GM21576 (cell line): ENCODE data around the gene TENT4B.
A peak's percentile ranks its signal among the peaks of the same experiment; 100 is the strongest.

Experiments
- ATAC-seq: cut with Tn5 transposase; IDR thresholded peaks from one replicate; pipeline ENCODE4 v1.9.1; 2021; ENCODE audit warnings: mild to moderate bottlenecking, moderate library complexity; ENCODE audit not compliant: unreplicated experiment

Gene TENT4B

DNA sequence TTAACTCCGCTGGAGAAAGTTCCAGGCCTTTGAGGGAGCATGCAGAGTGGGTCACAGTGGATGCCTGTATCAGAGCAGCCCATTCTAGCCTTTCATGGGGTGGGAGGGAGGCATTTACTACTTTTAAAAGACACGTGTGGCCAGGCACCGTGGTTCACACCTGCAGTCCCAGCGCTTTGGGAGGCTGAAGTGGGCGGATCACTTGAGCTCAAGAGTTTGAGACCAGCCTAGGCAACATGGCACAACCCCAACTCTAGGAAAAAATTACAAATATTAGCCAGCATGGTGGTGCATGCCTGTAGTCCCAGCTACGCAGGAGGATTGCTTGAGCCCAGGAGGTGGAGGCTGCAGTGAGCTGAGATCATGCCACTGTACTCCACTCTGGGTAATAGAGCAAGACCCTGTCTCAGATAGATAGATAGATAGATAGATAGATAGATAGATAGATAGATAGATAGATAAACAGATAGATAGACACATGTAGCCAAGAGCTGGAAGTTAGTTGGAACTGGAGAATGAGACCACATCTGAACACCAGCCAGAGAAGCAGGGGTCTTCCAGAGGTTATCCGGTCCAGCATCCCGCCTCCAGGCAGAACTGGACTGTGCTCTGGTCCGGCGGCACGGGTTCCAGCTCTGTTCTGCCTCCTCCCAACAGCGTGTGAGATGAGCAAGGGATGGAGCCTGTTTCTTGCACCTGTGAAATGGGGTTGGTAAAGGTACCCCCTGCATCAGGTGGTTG is 116.8 kb downstream of the TENT4B start:
- no peak for ATAC-seq

- ATAC-seq = no peak
Measured at GRCh38 chr16:50270510-50271147, 117.5 kb downstream of the TENT4B start.

DNA sequence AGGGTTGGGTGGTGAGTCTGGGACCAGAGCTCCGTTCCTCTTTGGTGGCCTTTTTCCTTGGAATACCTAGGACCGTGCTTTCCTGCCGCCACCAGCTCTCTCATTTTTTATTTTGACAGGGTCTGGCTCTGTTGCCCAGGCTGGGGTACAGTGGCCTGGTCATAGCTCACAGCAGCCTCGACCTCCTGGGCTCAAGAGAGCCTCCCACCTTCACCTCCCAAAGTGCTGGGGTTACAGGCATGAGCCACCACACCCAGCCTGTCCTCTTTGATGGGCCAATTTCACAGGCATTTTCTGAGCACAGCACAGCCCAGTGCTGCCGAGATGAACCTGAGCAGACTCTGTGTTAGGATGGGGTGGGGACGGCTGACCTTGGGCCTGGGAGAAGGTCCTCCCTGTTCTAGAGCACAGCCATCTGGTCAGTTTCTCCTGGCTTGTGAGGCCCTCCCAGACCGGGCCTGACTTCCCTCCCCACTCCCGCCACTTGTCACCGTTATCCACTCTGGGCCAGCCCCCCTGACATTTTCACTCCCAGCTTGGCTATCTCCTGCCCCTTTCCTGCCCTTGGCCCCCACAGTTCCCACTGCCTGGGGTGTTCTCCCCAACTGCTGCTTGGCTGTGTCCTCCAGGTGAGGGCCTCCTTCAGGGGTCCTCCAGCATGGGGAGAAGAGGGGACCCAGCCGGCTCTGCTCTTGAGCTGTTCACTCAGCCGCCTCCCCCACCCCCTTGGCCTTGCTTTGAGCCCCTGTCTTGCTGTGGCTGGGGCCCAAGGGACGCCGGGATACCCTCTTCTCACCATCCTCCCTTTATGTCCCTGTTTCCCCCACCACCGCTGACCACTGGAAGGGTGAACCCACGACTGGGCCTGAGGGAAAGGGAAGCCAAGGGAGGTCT is 118.3 kb downstream of the TENT4B start:
- no peak for ATAC-seq

- ATAC-seq = no peak
Measured at GRCh38 chr16:50272111-50272571, 119.0 kb downstream of the TENT4B start.

DNA sequence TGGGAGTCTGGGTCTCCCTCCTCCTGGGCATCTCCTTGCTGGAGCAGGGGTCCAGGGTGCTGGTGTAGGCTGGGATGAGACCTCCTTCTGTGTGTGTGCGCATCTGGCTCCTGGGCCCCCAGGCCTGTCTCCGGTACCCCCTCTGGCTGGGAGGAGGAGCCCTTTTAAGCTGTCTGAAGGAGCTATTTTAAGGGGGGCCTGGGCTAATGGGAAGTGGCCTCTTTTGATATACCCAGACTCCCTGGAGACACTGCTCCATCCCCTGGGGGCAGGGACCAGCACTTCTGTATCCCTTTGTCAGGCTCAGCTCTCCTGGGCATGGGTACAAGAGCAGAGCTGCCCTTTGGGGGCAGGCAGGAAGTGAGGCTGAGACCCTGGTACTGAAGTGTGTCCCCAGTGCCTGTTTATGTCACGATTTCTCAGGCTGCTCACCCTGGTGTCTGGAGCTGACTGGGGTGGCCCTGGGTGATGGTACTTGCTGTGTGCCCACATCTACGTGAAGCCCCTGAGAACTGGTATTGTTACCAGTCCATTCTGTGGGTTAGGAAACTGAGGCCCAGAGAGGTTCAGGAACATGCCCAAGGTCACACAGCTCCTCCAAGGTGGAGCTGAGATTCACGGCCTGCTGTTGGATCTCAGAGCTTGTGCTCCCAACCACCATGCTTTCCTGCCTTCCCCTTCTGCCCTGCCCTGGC is 119.7 kb downstream of the TENT4B start:
- ATAC-seq = no peak

DNA sequence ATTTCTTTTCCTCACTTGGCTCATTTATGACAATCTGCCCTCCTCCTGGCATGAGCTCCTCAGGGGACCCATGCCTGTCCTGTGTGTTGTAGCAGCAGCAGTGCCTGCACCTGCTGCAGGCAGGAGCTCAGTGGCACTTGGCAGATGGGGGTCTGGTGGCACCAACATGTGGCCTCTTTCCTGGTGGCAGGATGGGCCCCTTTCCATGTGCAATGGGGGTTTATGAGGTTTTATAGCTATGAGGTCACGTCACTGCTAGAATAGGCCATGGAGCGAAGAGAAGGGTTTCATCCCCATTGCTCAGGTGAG is 120.2 kb downstream of the TENT4B start:
- no peak for ATAC-seq

DNA sequence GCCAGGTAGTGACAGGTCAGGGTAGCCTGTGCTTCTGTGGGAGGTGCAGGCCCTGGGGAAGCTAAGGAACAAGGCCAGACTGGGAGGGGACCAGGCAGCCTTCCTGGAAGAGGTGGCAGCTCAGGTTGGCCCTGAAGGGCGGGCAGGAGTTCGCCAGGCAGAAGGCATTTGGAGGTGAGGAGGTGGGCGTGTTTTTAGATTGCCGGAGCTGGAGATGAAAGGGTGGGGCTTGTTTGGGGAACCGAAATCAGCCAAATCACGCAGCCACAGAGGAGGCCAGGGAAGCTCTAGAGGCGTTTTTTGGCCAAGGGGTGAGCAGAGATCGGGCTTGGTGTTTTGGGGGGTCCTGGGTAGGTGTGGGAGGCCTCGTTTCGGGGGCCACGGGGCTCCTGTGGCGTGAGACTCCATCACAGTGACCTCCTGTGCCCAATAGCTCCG is 120.8 kb downstream of the TENT4B start:
- ATAC-seq = peak; percentile 74

GRCh38 chr16:50274326-50275097 is 121.4 kb downstream of the TENT4B start:
- ATAC-seq = peak; percentile 35

GRCh38 chr16:50275098-50275415 is 122.0 kb downstream of the TENT4B start:
- ATAC-seq = no peak

DNA sequence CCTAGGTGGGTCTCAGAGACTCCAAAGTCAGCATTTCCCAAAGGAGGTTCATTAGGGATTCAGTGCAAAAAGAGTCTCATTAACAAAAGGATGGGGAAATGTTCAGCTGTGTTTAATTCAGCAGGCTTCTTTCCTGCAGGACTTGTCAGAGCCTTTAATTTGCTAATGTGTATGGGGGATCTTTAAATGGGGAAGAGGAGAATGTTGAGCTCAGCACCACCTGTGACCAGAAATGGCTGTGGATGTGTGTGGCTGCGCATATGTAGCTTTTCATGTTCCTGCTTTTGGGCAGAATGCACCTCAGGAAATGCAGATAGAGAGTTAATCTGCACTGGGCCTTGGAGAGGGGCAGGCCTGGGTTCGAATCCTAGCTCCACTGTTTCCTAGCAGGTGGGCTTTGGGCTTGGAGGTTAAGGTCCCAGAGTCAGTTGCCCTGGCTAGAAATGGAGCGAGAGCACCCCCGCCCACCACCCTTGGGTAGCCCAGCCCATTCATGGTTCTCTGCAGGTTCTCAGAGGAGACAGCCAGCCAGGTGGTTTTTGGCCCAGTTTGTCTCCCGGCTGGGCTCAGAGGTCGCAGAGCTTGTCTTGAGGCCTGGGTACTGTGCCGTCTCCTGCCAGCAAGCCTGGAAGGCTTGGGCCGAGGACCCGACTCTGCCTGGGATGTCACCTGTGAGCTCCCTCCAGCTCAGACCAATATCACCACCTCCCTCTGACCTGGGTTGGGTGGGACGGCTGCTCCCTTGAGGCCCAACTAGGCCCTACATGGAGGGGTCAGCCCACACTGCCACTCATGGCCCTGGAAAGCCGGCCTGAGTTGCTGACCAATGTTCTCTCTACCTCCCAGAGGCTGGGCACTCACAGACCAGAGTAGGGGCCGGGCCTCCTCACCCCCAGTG is 122.6 kb downstream of the TENT4B start:
- ATAC-seq = no peak

GRCh38 chr16:50276326-50276640 is 123.2 kb downstream of the TENT4B start:
- ATAC-seq = no peak

- ATAC-seq = no peak
Measured at GRCh38 chr16:50276801-50277555, 123.9 kb downstream of the TENT4B start.

DNA sequence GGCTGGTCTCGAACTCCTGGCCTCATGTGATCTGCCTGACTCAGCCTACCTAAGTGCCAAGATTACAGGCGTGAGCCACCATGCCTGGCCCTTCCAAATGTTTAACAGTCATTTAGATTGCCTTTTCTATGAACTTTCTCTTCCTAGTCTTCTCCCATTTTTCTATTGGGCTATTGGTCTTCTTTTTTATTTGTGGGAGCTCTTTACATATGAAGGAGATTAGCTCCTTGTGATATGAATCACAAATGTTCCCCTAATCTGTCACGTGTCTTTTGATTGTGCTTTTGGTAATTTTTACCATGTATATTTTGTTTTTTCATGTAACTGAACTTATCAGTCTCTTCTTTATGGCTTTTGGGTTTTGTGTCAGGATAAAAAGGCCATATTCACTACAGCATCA is 125.1 kb downstream of the TENT4B start:
- ATAC-seq = no peak

GRCh38 chr16:50279504-50279865 is 126.4 kb downstream of the TENT4B start:
- ATAC-seq = no peak

DNA sequence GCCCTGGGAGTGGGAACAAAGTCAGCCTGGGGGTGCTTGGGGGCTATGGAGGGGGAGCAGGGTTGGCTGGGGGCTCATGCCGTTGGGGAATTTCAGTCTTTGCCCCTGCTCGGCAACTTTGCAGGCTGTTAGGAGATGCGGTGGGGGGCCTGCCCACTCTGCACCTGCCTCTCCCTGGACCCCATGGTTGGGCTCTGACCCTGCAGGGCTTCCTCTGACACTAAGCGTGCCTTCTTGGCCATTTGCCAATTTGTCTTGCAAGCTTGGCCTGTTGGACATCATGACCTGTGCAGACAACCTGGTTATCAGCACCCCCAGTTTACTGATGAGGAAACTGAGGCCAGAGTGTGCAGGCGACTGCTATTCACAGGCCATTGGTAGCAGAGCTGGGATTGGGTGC is 127.8 kb downstream of the TENT4B start:
- ATAC-seq = no peak
